Measurements from ENCODE around the gene FTHL17.

Gene FTHL17

GRCh38 chrX:31036895-31037294 is 34.9 kb downstream of the FTHL17 start:
- no peak for DNase-seq

- DNase-seq: no peak
Observed at GRCh38 chrX:31027351-31027750, 44.5 kb downstream of the FTHL17 start.

GRCh38 chrX:31024866-31025265 is 47.0 kb downstream of the FTHL17 start:
- DNase-seq: no peak

GRCh38 chrX:31021537-31021936 is 50.3 kb downstream of the FTHL17 start:
- no peak for DNase-seq

Measured in stimulated activated CD4-positive, alpha-beta T cell treated with anti-CD3 and anti-CD28 coated beads, Interleukin-2, amount 100 ng/mL, for 48 hours (primary cell).